Right kidney (tissue), 1 donor: ENCODE measurements around the gene GPR108.

Experiments
- DNase-seq: peaks from one replicate; pipeline ENCODE4 v3.0.0-alpha.2; 2016

GPR108 gene

DNA sequence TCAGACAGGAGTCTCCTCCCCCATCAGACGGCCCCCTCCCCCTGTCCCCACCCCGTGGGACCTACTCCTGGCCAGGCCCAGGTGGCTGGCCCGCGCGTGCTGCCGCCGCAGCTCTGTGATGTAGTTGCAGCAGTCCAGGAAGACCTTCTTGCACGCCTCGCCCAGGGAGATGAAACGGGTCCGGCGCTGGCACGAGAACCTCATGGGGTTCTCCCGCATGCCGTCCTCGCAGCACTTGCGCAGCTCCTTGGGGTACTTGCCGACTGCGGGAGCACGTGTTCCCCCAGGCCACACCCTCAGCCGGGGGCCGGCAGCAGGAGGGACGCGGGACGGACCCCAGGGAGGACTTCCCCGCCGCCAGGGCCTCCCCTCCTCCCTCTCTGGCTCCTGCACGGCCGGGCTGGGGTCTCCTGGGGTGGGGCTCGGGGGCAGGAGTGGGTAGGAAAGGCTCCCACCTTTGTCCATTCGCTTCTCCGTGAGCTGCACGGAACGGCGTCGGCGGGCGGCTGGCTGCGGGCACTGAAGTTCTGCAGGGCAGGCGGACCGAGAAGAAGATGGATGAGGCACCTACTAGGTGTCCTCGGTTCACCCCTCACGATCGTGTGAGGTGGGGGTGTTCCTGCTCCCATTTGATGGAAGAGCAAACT, 30.2 kb downstream of the GPR108 start:
- DNase-seq = no peak

DNA sequence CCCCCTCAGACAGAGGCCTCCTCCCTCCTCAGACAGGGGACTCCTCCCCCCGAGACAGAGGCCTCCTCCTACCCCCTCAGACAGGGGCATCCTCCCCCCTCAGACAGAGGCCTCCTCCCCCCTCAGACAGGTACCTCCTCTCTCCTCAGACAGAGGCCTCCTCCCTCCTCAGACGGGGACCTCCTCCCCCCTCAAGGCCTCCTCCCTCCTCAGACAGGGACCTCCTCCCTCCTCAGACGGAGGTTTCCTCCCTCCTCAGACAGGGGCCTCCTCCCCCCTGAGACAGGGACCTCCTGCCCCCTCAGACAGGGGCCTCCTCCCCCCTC, 30.8 kb downstream of the GPR108 start:
- no peak for DNase-seq

DNA sequence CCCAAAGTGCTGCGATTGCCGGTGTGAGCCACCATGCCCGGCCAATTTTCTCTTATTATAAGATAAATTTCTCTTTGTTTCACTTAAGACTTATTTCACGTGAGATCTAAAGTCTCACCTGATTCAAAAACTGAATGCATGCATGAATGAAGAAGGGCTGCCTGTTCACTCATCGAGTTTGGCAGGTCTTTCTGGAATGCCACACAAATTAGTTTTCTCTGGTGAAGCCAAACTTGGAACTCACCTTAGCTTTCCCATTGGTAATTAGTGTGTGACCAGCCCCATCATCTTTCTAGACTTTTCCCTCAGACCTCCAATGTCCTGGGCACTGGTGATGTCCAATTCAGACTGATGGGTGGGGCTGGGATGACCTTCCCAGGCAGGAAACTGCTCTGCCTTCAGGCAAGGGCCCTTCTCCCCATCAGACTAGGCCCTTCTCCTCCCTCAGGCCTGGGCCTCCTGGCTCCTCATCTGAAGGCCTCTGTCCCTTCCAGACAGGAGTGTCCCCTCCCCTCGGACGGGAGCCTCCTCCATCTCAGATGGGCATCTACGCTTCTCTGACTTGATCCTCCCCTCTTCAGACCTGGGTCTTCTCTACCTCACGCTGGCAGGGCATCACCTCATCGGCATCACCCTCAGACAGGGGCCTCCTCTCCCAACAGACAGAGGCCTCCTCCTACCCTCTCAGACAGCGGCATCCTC, 31.3 kb downstream of the GPR108 start:
- DNase-seq = no peak

DNA sequence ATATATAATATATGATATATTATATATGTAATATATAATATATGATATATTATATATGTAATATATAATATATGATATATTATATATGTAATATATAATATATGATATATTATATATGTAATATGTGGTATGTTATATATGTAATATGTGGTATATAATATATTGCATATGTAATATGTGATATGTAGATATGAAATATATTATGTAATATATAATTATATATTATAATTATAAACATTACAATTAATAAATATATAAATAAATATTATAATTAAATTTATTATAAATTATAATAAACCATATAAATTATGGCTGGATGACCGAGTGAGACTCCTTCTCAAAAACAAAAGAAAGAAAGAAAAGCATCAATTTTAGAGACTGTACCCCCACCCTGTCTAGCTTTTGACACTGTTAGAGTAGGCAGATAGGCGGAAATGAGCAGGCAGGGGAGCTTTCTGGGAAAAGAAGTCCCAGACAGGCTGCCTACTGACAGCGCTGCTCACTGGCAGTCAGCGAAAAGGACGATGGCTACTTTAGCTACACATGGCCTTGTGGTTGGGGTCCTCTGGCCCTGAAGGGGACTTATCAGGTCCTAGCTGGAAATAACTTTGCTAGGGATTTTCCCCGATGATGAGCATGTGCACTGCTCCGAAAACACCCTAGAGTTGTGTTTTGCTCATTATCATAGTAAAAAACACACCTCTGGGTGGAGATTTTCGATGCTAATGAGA, 36.6 kb downstream of the GPR108 start:
- no peak for DNase-seq

DNA sequence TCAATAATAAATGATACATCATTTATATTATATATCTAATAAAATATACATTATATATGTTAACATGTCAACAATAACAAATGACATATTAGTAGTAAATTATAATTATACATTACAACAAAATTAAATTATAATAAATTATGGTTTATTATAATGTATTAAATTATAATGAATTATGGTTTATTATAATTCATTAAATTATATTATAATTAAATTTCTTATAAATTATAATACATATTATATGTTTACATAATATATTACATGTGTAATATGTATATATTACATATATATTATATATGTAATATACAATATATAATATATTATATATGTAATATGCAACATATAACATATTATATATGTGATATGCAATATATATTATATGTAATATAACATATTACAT, 37.4 kb downstream of the GPR108 start:
- DNase-seq = no peak

DNA sequence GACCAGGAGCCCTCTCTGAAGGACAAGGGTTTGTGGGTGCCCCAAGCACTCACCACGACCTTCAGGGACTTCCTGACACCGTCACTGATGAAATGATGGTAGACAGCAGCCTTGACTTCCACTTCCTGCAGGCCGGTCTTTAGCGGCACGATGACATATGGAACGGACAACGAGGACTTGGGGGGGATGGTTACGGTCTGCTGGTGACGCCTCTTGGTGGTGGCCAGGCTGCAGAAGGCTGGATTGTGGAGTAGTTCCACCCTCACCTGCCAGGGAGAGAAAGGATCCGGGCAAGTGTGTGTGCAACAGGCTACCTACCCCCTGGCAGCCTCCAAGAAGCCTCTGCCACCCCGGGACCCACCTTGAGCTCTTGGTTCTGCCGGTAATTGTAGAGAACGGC, 40.1 kb downstream of the GPR108 start:
- DNase-seq = no peak

DNA sequence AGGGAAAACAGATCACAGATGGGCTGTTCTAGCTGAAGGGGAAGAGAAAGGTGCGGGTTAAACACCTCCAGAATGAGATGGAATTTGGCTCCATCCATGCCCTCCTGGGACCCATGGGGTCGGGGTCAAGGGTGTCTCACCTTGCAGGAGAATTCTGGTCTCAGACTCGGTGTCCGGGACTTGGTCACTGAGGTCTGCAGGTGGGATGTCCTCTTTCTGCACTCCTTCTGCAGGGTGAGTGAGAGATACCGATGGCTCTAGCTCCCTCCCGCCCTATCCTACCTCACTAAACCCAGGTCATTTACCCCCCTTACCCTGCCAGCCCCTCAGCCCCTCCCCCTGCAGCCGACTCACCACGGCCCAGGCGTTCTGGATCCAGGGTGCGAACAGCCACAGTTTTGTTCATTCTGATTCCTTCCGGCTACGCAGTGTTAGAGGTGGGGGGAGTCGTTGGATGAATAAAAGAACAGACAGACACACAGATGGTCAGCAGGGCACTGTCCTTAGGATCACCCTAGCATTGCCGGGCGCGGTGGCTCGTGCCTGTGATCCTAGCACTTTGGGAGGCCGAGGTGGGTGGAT, 41.0 kb downstream of the GPR108 start:
- no peak for DNase-seq

DNA sequence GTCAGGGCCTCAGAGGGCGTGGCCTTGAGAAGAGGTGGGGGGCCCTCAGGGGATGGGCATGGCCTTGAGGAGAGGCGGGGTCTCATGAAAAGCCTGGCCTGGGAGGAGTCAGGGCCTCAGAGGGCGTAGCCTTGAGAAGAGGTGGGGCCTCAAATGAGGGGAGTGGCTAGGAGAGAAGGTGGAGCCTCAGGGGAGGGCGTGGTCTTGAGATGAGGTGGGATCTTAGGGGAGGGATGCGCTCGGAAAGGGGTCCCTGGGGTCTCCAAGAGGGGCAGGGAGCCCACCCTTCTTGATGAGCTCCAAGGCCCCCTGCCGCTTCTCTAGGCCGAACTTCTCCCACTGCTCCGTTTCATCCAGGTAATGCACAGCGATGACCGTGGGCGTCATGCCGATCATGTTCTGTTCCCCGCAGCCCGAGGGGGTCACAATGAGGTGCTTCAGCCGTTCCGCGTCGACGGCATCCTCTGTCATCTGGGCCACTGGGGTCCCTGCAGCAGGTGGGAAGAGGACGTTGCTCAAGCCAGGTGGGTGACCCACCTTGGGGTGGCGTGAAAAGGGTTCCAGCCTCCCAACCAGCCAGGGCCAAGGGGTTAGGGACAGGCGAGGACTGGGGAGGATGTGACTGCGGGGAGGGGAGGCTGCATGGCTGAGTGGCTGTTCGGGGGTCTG, 43.1 kb downstream of the GPR108 start:
- DNase-seq = no peak

DNA sequence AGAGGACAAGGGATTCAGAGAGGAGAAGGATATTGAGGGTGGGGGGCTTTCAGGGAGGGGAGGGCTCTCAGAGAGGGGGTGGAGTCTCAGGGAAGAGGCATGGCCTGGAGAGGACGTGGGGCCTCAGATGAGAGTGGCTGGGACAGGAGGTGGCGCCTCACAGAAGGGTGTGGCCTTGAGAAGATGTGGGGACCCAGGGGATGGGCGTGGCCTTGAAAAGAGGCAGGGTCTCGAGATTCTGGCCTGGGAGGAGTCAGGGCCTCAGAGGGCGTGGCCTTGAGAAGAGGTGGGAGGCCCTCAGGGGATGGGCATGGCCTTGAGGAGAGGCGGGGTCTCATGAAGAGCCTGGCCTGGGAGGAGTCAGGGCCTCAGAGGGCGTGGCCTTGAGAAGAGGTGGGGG, 43.7 kb downstream of the GPR108 start:
- no peak for DNase-seq

DNA sequence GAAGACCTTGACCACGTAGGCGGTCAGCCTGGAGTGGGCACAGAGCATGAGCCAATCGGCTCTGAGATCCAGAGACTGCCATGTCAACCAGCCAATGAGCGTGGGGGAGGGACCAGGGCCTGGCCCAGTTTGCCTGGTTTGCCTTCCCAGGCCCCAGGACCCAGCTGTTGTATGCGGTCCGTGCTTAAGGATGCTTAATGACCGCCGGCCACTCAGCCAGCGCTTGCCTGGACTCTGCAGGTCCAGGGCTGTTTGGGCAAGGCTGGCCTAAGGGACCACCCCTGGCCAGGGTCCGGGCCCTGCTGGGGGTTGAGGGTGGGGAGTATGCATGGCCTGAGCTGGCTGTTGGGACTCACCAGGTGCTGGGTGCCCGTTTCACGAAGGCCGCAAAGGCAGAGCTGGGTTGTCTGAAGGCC, 44.3 kb downstream of the GPR108 start:
- no peak for DNase-seq

DNA sequence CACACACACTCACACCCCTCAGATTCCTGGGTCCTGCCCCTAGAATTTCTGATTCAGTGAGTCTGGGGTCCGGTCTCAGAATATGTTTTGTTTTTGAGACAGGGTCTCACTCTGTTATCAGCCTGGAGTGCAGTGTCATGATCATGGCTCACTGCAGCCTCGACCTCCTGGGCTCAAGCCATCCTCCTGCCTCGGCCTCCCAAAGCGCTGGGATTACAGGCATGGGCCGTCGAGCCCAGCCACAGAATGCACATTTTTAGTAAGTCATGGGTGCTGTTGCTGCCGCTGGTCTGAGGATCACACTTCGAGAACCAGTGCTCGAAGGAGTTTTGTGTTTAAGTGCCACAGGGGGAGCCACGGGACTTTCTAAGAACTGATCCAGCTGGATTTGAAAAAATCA, 45.4 kb downstream of the GPR108 start:
- DNase-seq = no peak

DNA sequence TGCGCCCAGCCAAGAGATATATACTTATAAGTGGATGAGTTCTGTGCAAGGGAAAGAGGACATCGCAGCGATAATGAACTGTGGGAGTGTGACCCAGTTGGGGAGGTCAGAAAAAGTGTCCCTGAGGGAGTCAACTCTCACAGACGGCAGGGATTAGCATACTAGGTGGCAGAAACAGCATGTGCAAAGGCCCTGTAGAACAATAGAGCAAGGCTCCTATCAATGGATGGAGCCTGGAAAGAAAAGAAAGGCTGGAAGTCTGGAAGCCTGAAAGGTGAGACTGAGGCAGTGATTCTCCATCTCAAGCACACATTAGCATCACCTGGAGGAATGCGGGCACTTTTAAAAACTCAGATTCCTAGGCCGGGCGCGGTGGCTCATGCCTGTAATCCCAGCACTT, 46.0 kb downstream of the GPR108 start:
- DNase-seq = no peak

DNA sequence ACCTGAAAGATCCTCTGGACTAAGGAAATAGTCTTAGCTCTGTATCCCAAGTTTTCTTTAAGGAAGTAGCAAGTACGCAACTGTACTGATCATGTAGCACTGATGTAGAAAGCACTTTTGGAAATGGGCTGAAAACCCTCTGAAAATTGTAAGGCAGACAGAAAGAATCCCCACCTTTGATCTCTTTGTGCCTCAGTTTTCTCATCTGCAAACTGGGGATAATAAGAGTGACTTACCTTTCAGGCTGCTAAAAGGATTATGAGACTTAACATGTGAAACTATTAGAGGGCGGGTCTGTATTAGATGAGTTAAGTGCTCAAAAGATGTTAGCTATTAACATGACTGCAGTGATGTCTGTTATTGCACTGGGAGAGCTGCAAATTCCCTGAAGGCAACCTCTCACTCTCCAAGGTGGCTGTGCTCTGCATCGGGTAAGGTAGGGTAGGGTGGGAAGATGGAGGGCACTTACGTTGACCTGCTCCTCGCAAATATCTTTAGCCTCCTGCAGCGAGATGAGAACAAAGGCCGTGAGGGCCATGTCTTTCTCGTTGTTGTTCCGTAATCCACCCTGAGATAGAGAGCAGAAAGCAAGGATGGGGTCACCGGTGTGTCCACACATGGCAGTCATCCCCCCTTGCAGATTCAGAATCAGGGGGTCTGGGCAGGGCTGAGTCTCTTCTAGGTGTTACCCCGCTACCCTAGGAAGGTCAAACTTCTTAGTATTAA, 47.1 kb downstream of the GPR108 start:
- DNase-seq = no peak

DNA sequence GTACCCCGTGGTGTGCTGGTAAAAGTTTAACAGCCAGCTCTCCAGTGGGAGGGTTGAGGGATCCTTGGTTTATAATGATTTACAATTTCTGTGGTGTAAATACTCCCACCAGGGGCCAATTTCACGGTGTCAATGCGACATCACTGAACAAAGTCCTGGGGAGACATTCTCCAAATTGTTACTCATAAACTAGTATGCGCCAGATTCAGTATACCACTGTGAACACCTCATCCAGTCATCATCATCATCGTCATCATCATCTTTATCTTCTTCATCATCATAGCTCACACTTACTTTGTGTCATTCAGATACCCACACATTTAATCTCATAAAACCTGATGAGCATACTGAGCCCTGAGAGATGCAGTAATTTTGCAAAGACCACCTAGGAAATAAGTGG, 50.3 kb downstream of the GPR108 start:
- no peak for DNase-seq

DNA sequence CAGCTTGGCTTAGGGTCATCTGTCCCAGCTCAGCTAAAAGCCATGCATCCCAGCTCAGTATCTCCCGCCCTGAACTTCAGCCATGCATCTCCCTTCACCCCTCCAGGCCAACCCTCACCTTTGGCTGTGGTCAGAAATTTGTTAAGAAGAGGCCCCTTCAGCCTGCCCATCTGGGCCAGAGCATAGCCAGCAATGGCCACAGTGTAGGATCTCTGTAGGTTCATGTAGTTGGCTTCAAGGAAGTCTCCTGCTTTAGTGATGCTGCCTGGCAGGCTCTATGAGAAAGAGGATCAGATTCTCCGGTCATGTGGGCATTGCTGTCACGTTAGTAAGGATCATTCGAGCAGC, 50.8 kb downstream of the GPR108 start:
- no peak for DNase-seq

DNA sequence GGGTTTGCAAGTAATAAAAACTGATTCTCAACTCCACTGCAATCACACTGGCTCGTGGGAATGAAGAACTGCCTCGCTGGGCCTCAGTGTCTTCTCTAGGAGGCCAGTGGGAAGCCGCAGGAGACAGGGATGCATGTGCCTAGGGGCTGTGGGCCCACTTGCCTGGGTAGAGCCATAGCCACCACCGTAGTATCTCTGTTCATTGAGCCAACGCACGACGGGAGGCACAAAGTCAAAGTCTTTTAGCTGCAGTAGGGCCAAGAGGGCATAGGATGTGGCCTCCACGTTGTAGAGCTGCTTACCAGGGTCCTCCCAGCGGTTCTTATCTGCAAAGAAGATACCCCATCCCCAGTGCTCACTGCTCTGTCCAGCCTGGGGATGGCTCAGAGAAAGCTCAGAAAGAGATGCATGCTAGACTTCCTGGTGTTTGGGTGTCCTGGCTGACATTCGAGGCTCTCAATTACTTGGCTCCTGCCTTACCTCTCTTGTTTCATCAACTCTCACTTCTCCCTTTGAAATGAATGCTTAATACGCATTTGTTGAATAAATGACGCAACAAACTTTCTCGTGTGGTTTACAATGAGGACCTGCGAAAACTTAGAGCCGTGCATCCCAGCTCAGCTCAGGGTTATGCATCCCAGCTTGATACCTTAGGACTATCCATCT, 51.3 kb downstream of the GPR108 start:
- DNase-seq = no peak

DNA sequence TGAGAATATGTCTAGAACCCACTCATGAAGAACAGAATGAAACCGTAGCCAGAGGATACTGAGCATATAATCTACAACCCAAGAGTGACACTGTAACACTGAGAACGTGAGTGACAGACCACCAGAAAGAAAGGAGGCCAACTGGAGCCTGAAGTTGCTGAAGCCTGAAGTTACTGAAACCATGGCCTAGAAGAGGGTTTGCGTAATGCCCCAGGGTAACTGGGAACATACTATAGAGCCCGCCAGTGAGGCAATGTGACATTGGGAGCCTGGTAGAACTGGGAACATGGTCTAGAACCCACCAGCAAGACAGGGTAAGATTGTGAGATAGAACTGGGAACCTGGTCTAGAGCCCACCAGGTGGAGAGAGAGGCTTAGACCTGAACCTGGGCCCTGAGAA, 51.9 kb downstream of the GPR108 start:
- no peak for DNase-seq

DNA sequence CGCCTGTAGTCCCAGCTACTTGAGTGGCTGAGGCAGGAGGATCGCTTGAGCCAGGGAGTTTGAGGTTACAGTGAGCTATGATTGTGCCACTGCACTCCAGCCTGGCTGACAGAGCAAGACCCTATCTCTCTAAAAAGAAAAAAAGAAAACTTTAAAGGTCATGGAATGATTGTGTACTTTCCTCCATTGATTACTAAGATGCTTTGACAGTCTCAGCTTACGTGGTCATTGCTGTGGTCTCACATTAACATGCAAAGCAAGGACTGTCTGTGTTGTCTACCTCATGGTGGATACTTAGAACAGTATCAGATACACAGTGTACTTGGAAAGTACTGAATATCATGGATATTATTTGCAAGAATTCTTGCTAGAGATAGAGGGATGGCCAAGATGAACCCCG, 53.4 kb downstream of the GPR108 start:
- no peak for DNase-seq

DNA sequence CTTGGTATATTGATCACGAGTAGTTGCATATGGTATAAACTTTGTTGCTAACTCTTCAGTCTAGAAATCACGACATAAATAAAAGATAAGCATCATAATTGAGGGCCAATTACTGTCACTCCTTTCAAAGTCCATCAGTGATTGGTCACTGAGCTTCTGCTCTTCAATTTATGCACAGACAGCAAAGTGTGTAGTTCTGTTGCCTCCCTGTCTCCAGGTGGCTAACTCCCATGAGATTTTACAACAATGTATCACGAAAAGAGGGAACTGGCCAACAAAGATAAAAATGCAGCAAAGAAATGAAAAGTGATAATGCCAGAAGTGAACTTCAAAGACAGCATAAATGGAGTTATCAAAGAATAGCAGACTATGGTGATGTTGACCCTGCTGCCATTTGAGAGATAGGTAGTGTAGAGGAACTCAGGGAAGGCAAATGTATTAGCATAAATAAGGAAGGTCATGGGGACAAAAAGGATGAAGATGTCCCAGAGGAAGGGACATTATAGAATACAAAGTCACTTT, 54.7 kb downstream of the GPR108 start:
- DNase-seq = no peak

DNA sequence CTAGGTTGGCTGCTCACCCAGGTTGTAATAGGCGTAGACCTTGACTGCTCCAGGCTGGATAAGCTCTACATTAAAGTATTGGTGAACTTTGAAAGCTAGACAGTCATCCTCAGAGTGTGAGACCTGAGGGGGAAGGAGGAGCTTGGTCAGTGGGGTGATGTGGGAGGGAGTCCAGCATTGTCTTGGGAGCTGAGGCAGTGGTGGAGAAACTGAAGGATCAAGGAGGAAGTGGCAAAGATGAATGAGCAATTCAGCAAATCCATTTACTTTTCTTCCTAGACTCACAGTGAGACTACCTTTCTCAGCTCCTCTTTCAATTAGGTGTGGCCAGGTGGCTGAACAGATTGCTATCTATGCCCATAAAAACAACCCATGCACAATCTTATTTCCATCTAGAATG, 57.2 kb downstream of the GPR108 start:
- no peak for DNase-seq
